Activated T-cell treated with anti-CD3 and anti-CD28 coated beads, Interleukin-2, amount 50 U/mL, for 1 hour (primary cell): ENCODE measurements around the gene PNMT.

Experiments used
- DNase-seq: peaks from one replicate; pipeline ENCODE4 v3.0.0-alpha.2; 2020

Gene PNMT

DNA sequence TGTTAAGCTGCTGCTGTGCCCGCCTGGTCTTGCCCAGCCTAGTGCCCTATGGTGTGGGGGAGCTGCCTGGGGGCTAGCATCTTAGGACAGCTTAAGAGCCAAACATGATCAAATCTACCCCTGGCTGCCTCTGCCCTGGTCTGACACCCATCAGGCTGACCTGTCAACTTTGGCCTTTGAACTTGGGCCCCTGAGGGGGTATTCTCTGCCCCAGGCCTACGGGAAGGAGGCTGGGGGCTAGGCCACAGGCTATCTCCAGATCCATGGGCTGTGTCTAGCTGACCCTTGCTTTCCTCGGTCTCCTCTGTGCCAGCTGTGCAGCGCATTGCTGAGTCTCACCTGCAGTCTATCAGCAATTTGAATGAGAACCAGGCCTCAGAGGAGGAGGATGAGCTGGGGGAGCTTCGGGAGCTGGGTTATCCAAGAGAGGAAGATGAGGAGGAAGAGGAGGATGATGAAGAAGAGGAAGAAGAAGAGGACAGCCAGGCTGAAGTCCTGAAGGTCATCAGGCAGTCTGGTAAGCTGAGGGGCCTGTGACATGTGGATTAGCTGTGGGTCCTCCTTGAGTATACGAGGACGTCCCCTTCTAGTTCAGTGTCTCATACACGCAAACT lies 34.6 kb upstream of the PNMT start:
- no peak for DNase-seq

DNA sequence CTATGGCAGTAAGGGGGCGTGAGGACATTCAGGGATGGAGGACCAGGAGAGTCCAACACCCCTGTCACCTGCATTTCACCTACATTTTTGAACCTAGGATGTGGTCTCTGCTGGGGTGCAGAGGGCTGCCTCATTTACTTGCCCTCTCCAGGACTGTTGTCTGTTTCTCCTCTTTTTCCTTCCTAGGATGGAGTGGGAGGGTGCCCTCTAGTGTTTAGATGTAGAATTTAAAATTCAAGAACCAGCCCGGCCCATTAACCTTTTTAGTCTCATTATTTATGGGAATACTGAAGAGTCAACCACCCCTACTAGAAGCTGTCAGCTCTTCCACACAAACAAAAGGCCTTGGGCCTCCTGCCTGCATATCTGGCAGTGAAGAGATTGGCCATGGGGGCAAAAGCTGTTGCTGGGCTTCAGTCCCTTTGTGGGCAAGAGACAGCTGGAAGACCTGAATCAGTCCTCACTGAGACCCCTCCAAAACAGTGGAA lies 33.8 kb upstream of the PNMT start:
- DNase-seq = peak; percentile 41

DNA sequence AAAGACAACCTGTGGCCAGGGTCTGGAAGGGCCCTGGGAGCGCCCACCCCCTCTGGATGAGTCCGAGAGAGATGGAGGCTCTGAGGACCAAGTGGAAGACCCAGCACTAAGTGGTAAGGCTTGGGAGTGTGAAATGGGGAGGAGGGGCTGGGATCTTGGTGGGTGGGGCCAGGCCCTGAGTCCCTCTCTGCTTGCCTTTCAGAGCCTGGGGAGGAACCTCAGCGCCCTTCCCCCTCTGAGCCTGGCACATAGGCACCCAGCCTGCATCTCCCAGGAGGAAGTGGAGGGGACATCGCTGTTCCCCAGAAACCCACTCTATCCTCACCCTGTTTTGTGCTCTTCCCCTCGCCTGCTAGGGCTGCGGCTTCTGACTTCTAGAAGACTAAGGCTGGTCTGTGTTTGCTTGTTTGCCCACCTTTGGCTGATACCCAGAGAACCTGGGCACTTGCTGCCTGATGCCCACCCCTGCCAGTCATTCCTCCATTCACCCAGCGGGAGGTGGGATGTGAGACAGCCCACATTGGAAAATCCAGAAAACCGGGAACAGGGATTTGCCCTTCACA lies 32.6 kb upstream of the PNMT start:
- no peak for DNase-seq

DNA sequence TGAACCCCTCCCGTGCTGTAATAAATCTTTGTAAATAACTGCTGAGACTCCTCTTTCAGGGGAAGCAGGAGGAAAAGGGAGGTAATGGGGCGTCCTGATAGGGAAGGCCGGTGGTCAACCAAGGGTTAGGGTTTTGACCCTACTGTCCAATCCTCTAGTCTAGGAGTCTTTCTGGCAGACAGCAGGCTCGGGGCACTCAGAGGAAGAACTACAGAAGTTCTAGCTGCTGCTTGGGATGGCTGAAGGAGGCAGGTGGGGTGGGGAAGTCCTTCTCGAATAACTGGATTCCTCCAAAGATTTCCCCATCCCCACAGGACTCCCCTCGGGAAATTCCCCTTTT lies 31.7 kb upstream of the PNMT start:
- DNase-seq = no peak

DNA sequence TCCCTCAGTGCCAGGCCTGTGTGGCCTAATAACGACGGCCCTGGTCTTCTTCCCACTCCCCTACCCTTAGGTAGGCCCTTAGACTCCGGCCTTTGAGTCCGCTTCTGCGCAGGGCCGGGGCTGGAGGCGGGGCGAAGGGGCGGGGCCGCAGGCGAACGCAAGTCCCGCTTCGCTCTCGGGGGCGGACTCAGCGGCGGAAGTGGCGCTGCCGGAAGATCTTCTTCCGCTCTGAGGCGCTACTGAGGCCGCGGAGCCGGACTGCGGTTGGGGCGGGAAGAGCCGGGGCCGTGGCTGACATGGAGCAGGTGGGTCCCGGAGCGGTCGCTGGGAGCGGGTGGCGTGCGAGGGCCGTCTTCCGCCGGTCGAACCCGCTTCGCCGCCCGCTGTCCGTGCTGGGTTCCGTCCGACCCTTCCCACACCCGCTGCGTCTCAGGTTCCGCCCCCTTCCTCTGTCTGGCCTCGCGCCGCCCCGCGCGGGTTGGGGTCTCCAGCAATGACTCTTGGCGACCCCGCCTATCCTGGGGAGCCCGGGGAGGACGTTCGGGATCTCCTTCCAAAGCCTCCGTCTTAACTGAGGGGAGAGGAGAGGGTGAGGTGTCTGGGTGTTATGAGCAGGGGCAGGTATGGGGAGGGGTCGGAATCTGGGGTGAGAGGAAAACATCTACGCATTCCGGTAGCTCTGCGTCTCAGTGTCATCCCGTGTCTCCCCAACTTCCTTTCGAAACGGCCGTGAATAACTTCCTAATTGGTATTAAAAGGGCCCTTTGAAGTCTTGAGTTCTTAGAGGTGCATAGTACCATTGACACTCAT lies 31.1 kb upstream of the PNMT start, which contains the start of gene STARD3:
Gene STARD3, plus strand, starts transcription at position 218 of the 810 bp plus-strand sequence. CDS start 16,388 bp downstream, outside the sequence.
- peak; percentile 92 for DNase-seq

DNA sequence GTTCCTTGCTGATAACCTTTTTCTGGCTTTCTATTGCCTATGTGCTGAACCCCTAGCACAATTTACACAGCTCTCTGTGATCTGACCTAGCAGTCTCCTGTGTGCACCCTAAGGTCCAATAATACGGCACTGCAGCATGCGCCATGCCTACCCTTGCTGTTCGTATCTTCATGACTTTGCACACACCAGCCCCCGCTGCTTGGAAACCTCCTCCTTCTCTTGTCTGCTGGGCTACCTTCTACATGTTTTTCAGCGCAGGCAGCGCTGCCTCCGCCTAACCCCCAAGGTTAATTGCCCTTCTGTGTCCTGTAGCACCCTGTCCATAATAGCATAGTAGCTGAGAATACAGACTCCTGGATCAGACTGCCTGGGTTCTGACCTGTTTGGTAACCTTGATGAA lies 29.9 kb upstream of the PNMT start:
- no peak for DNase-seq

DNA sequence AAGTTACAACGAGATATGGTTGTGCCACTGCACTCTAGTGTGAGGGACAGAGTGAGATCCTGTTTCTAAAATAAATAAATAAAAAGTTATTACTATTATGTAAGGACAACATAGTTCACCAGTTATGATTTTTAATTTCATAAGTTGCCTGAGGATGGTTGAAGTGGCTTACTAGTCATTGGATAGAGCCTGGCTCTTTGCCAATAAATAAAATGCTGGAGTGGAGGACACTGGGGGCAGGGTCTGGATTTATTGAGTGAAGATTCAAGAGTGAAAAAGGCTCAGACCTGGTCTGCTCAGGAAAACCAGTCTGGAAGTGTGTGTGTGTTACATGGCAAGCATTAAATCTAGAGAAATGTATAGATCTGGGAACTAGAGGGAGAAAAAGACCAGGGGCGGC lies 29.2 kb upstream of the PNMT start:
- no peak for DNase-seq

DNA sequence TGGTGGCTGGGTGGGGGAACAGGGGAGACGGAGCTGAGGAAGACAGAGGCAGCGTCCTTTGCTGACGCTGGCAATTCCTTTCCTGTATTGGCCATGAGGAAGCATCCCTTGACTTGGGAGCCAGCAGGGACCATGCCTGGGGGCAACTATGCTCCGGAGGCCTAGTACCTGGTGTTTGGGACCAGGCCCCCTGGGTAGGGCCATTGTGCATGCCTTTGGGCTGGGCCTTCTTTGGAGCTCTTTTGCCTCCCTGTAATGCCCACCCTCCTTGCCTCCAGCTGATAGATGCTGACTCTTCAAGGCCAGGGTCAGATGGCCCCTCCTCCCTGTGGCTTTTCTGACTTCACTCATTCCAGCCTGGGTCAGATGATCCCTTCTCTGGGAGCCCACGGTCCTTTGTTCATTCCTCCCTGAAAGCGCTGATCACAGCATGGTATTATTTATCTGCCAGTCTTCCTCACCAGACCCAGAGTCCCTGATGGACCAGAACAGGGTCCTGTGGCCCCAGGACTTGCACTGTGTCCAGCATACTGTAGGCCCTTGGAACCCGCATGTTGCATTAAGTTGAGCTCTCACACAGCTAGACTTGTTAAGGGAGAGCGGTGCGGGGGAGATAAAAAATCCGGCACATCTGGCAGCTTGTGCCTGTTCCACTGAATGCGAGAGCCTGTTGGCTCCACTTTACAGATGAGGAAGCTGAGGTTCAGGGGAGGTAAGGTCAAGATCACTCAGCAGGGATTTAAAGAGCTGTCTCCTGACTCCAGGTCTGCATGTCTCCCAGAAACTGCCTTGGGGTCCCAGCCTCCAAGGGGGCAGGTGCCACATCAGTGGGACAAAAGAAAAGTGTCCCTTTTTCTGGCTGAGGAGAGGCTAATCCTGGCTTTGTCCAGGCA lies 28.4 kb upstream of the PNMT start:
- no peak for DNase-seq

DNA sequence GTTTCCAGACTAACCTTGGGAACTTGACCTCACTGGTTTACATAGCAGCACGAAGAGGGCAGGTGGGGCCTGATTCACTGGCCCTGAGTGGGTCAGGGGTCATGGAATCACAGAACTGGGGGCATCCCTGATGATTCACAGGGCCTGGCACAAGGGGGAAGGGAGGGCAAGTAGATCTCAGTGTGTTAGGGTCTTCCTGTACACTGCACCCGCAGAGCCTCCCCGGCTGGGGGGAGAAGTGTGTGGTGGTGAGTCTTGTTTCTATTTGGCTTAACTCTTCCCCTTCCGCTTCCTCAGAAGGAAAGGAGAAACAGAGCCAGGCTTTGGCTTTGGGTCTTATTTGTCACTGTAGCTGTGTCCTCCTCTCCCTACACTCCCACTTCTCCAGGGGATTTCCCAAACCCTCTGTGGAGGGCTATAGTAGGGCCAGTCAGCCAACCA lies 27.6 kb upstream of the PNMT start:
- DNase-seq = no peak

DNA sequence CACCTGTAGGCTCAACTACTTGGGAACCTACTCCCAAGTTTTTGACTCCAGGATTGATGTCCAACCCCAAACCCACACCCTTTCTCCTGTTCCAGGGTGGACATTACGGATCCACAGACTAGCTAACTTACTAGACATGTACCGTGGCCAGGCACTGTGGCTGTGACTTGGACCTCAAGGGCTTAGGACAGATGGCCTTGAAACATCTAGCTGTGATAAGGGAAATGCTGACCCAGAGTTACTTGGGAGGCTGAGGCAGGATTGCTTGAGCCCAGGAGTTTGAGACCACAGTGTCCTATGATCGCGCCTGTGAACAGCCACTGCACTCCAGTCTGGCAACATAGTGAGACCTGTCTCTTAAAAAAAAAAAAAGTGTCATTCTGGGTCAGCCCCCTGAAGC lies 27.2 kb upstream of the PNMT start:
- no peak for DNase-seq

DNA sequence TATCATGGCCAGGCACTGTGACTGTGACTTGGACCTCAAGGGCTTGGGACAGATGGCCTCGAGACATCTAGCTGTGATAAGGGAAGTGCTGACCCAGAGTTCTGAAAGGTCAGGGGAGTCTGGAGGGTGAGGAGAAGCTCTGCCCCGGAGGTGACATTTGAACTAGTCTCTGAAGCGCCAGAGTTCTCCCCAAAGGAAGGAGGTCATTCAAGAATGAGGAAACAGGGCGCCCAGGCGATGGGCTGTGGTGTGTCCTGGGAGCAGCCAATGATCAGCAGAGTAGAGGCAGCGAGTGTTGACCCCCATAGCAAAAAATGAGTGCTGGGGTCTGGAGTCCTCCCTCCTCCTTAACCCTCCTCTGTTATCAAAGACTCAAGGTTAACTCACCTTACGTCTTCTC lies 26.4 kb upstream of the PNMT start:
- no peak for DNase-seq

DNA sequence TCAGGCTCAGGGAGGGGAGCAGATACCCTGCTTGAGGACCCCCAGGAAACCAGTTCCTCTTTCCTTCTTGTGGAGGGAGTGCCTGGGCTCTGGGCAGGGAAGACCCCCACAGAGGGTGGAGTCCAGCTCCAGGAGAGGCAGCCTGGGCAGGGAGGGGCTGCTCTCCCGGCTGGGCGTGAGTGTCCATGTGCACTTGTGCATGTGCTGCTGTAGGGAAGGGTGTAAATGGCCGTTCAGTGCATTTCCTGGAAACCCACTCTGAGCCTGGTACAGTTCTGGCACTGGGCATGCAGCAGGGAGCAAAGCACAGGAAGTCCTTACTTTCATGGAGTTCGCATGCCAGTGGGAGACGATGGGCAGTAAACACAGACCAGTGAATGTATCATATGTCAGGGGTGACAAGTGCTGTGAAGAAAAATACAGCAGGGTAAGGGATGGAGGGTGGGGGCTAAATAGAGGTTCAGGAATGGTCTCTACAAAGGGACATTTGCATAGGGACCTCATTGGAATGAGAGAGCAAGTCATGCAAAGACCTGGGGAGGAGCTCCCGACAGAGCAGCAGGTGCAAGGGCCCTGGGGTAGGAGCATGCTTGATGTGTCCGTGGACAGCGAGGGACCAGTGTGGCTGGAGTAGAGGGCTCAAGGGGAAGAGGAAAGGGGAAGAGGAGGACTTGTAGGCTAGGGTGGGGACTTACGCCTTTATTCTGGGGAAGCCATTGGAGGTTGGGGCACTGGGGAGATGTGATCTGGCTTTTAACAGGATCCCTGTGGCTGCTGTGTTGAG lies 25.8 kb upstream of the PNMT start:
- DNase-seq = no peak

DNA sequence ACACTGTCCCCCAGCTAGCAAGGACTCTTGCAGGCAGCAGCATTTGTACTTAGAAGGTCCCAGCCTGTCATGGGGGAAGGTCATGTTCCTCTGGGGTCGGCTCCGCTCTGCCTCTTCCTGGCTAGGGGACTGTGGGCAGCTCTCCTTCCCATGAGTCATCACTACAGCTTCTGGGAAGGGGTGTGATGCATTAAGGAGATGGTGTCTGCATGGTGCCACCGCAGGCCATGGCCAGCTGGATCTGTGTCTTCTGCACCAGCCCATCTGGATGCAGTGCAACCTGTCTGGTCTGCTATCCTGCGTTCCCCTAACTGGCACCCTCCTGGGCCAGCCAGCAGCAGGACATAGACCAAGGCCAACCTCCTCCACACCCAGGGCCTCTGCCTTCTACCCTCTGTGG lies 25.0 kb upstream of the PNMT start:
- DNase-seq = no peak

DNA sequence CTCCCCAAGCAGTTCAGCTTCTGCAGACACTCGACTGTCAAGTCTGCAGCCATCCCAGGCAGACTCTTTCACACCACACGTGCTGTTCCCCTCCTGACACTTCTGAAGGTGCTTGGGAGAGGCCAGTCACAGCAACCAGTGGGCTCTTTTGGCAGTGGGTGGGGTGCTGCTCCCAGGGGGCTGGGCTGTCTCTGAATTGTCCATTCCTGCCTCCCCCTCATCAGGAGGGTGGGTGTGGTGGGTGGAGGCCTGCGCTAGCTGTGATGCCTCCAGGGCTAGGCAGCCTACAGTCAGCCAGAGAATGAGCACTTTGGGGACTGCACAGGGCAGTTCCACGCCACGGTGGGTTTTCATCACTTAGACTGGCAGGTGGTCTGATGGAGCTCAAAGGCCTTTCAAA lies 21.0 kb upstream of the PNMT start:
- DNase-seq = no peak

DNA sequence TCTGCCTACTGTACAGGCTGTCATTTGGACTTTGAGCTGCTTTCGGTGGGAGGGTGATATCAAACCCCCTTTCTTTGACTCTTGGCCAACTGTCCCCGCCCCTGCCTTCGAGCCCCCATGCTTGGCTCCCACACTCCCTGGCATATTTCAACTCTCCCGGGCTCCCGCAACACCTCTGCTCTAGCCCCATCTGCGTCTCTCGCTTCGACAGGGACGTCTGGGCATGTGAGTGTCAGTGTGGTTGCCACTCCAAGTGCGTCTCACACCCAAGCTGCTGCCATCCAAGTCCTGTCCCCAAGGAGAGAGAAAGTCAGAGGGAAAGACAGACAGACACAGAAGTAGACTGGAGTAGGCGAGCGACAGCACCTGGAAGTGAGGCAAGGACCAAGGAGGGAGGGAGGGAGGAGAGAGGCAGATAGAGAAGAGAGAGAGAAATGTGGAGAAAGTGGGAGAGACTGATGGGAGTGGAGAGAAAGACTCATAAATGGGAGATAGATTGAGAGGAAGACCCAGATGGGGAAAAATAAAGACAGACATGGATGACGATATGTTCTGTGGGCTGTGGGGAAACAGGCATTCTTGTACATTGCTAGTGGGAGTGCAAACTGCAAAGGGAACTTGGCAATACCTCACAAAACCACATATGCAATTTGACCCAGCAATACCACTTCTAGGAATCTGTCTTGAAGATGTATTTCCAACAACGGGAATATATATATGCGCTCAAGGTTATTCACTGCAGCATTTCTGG lies 19.5 kb upstream of the PNMT start:
- no peak for DNase-seq

DNA sequence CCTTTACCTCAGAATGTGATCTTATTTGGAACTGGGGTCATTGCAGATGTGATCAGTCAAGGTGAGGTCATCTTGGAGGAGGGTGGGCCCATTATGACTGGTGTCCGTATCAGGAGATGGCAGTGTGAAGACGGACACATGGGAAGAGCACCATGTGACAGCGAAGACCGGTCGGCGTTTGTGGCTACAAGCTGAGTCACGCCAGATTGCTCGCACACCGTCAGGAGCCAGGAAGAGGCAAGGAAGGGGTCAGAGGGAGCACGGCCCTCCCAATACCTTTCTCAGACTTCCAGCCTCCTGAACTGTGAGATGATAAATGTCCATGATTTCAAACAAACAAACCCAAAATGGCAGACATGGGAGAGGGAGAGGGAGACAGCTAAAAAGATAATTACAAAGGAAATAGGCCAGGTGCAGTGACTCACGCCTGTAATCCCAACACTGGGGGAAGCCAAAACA lies 18.1 kb upstream of the PNMT start:
- no peak for DNase-seq

DNA sequence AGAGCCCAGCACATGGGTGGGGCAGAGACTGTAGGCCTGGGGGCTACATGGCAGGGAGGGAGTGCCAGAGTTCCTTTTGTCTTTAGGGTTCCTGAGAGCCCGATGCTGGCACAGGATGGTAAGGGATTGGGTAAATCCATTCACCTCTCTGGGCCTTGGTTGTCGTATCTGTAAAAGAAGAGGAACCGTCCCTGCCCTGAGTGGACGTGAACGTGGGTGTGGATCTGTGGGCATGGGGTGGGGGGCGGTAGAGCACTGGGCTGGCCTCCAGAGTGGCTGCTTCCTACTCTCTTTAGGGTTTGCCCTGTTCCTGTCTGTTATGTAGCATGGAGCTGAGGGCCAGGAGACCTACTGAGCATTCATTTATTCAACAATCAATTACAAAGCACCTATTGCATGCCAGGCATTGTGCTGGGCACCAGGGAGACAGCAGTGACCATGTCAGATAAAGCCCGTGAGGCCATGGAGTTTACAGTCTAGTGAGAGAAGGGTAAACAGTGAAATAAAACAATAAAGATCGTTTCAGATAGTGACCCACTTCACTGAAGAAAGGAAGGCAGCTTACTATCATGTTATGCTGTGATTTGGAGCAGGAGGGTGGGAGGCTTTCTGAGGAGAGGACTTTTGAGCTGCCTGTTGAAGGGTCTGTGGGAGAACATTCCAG lies 16.2 kb upstream of the PNMT start:
- DNase-seq = no peak

DNA sequence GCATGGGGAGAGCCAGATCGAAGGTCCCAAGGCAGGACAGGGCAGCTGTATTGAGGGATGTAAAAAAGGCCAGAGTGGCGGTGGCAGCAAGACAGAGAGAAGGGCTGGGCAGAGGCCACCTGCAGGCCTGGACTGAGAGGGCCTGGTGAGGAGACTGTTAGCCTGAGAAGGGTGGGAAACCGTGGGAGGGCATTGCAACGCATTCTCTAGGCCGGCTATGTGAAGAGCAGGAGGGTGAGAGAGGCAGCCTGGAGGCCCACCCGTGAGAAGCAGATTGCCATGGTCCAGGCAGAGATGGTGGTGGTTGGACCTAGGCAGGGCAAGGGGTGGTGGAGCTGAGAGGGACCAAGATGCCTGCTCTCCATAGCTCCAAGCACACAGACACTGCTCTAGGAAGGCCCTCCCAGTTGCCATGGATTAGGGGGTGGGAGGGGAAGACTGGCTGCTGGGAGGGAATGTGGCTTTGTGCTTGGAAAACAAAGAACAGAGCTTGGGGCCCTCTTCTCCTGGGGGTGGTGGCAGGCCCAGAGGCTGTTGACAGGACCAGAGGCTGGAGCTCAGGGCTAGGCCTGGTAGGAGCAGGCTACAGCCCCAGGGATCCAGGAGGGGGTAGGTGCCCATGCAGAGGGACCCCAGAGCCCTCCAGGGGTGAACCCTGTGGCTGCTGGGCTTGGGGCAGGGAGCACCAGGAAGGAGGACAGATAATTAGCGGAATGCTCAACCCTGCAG lies 15.5 kb upstream of the PNMT start:
- no peak for DNase-seq

DNA sequence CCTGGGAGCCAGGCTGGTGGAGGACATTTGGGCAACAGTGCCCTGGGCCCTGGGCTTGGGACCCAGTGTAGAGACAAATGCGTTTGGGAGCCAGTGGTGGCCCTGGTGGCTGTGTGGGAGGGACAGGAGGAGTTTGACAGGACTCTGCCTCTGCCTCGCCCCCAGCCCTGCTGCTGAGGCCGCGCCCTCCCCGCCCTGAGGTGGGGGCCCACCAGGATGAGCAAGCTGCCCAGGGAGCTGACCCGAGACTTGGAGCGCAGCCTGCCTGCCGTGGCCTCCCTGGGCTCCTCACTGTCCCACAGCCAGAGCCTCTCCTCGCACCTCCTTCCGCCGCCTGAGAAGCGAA lies 15.0 kb upstream of the PNMT start:
- no peak for DNase-seq

DNA sequence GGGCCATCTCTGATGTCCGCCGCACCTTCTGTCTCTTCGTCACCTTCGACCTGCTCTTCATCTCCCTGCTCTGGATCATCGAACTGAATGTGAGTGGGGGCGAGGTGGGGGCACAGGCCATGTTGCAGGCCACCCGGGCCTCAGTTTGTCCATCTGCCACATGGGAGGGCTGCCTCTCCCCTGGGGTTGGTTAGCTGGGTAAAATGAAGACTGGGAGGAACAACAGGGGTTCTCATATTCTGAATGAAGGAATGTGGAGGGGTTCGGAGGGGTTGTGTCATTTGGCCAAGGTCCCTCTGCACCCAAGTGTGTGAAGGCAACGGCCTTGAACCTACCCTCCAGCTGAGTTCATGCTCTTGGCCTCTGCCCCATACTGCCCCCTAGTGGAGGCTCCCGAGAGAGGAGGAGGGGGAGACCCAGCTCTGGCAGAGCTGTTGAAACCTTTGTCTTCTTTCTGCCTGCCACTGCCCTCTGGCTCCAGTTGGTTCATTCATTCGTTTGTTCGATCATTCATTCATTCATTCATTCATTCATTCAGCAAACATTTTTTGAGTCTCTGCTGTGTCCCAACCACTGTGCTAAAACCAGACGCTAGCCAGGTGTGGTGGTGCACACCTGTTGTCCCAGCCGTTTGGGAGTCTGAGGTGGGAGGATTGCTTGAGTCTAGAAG lies 14.5 kb upstream of the PNMT start:
- DNase-seq = peak; percentile 80
